HTERT RPE-1 (cell line): ENCODE data around the gene CRK.

Experiments
- in situ Hi-C: fragments of 300-500 bp; cut with MboI; formaldehyde crosslinking; loops from 4 replicates; pipeline ENCODE4 v1.14.3; 2020; ENCODE audit warnings: low sequenced_read_pairs

CRK gene

GRCh38 chr17:1455797-1456599 is at the start of gene CRK:
CRK (minus strand) TSS chr17:1456232; CDS start chr17:1456117, 115 bp downstream.
- in situ Hi-C loops = no loop called here

GRCh38 chr17:1505586-1505985 is 49.6 kb upstream of the CRK start:
- in situ Hi-C loops = no loop called here

GRCh38 chr17:1504866-1505265 is 48.8 kb upstream of the CRK start:
- in situ Hi-C loops = no loop called here

GRCh38 chr17:1503699-1504098 is 47.7 kb upstream of the CRK start:
- in situ Hi-C loops = no loop called here

GRCh38 chr17:1498869-1499268 is 42.8 kb upstream of the CRK start:
- in situ Hi-C loops = no loop called here

GRCh38 chr17:1498233-1498632 is 42.2 kb upstream of the CRK start:
- in situ Hi-C loops = no loop called here

GRCh38 chr17:1497831-1498230 is 41.8 kb upstream of the CRK start:
- in situ Hi-C loops = no loop called here

GRCh38 chr17:1496869-1497268 is 40.8 kb upstream of the CRK start:
- in situ Hi-C loops = no loop called here

- in situ Hi-C loops = no loop called here
Measured at GRCh38 chr17:1495265-1495989, 39.4 kb upstream of the CRK start.

GRCh38 chr17:1494736-1495253 is 38.8 kb upstream of the CRK start:
- in situ Hi-C loops = no loop called here

- in situ Hi-C loops = no loop called here
Measured at GRCh38 chr17:1494203-1494602, 38.2 kb upstream of the CRK start.

- in situ Hi-C loops = no loop called here
Measured at GRCh38 chr17:1493291-1493980, 37.4 kb upstream of the CRK start.

GRCh38 chr17:1492249-1493206 is 36.5 kb upstream of the CRK start, which contains the start of gene MYO1C:
MYO1C (minus strand) TSS chr17:1492686; CDS start chr17:1492487, 199 bp downstream.
- in situ Hi-C loops = no loop called here

GRCh38 chr17:1491443-1492248 is 35.6 kb upstream of the CRK start:
- in situ Hi-C loops = no loop called here

- in situ Hi-C loops = no loop called here
Measured at GRCh38 chr17:1490643-1491442, 34.8 kb upstream of the CRK start.

- in situ Hi-C loops = no loop called here
Measured at GRCh38 chr17:1488826-1489270, 32.8 kb upstream of the CRK start.

- in situ Hi-C loops = no loop called here
Measured at GRCh38 chr17:1487939-1488825, 32.1 kb upstream of the CRK start.
